ENCODE measurements around the gene CNTN2. TPM values are rescaled to one million over a fixed set of nuclear protein-coding genes. Genes with fewer than 3 reads are reported as not detected.

The CNTN2 gene
- total and polyA plus RNA-seq, 2 experiments from 2014 or later = 1.3 to 2.2 TPM

GRCh38 chr1:205041998-205042910 is 758 bp upstream of the CNTN2 start:
- peaks cover 19% of the 10 kb centered on the region; the same call in 1 of the 2 replicates for H3K27me3 ChIP-seq (ENCODE audit: insufficient read depth)
- peak overlapping the region; percentile 45; the same call in 1 of the 2 replicates for H3K4me3 ChIP-seq
- H3K4me1 Mint-ChIP-seq = peaks cover 35% of the 10 kb centered on the region
- H3K4me2 ChIP-seq = peak overlapping the region; percentile 83; the same call in 1 of the 2 replicates
- H2AFZ ChIP-seq = peak overlapping the region; percentile 75; the same call in 1 of the 2 replicates
- ATAC-seq (no peak), DNase-seq (ENCODE audit: low spot score) (no peak)
- H3K36me3 ChIP-seq (ENCODE audit: insufficient read depth) = no peaks in the 10 kb centered on the region
- H3K4me1 ChIP-seq (ENCODE audit: insufficient read depth) = peaks cover 34% of the 10 kb centered on the region
- H3K27ac ChIP-seq (ENCODE audit: low read depth) = no peak overlapping the region
- H3K9me2 ChIP-seq (ENCODE audit: insufficient read depth) = 0 out of 2 replicates have a peak, but pooled peaks cover 4% of the 10 kb centered on the region
- no peak overlapping the region for H3K27ac Mint-ChIP-seq
- no peaks in the 10 kb centered on the region for H4K20me1 ChIP-seq (replicated peaks; ENCODE audit: insufficient read depth)
- no peaks in the 10 kb centered on the region for H3F3A ChIP-seq (replicated peaks; ENCODE audit: low read depth)
- H3K36me3 Mint-ChIP-seq (ENCODE audit: low read depth) = no peaks in the 10 kb centered on the region
- H3K4me3 Mint-ChIP-seq = peak overlapping the region; percentile 50
- no peaks in the 10 kb centered on the region; the same call in 2 of the 3 replicates for H3K9me3 Mint-ChIP-seq
- TF ChIP-seq ETS1 (IDR thresholded peaks at IDR 0.05) = no peak
- H3K79me2 ChIP-seq (replicated peaks; ENCODE audit: insufficient read depth) = no peaks in the 10 kb centered on the region
- peaks cover 35% of the 10 kb centered on the region for H3K27me3 Mint-ChIP-seq (ENCODE audit: insufficient read depth, low read depth, poor library complexity)

DNA sequence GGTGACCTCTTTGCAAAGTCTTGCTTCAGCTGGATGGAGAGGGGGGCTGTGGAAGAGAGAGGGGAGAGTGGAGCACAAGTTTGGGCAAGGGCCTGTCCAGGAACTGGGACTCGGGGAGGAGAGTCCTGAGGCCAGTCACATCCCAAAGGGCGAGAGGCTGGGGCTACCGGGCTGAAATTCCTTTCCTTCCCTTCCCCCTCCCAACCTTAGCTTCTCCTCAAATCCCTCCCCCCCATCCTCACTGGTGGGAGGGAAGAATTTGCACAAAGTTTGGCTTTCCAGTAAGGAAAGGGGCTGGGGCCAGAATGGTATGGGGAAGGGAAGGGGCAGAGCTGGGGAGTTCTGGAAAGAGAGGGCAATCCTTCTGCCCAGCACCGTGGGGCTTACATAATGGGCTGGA is 854 bp downstream of the CNTN2 start:
- H4K20me1 ChIP-seq (replicated peaks; ENCODE audit: insufficient read depth) = no peaks in the 10 kb centered on the region
- H3K27ac Mint-ChIP-seq = no peak overlapping the region
- peaks cover 35% of the 10 kb centered on the region for H3K27me3 Mint-ChIP-seq (ENCODE audit: insufficient read depth, low read depth, poor library complexity)
- peak overlapping the region; percentile 50 for H3K4me3 ChIP-seq
- TF ChIP-seq EZH2phosphoT487 (IDR thresholded peaks at IDR 0.05; ENCODE audit: unreplicated experiment) (no peak), EZH2 (IDR thresholded peaks at IDR 0.05; ENCODE audit: low read depth, unreplicated experiment) (no peak), REST (IDR thresholded peaks at IDR 0.05; ENCODE audit: unreplicated experiment) (no peak)
- no peak overlapping the region; the same call in 2 of the 3 replicates for H3K4me3 Mint-ChIP-seq
- H3K9me3 Mint-ChIP-seq = no peaks in the 10 kb centered on the region; the same call in 2 of the 3 replicates
- ATAC-seq (peak; percentile 18), DNase-seq (ENCODE audit: low spot score) (peak; percentile 55)
- H3K4me1 Mint-ChIP-seq = peaks cover 37% of the 10 kb centered on the region
- no peak overlapping the region for H3K27ac ChIP-seq (ENCODE audit: low read depth)
- H3K4me2 ChIP-seq = peak overlapping the region; percentile 83
- 0 out of 2 replicates have a peak, but pooled peaks cover 4% of the 10 kb centered on the region for H3K9me2 ChIP-seq (ENCODE audit: insufficient read depth)
- H3K36me3 ChIP-seq (ENCODE audit: insufficient read depth) = no peaks in the 10 kb centered on the region
- no peaks in the 10 kb centered on the region for H3K36me3 Mint-ChIP-seq (ENCODE audit: low read depth)
- no peaks in the 10 kb centered on the region for H3K79me2 ChIP-seq (replicated peaks; ENCODE audit: insufficient read depth)
- peaks cover 34% of the 10 kb centered on the region for H3K4me1 ChIP-seq (ENCODE audit: insufficient read depth)
- H3K27me3 ChIP-seq (ENCODE audit: insufficient read depth) = peaks cover 19% of the 10 kb centered on the region; the same call in 1 of the 2 replicates
- peak overlapping the region; percentile 98 for H2AFZ ChIP-seq
- no peaks in the 10 kb centered on the region for H3F3A ChIP-seq (replicated peaks; ENCODE audit: low read depth)

Measured in GM23338 (cell line).